Measurements from ENCODE around the gene NFATC4. TPM values are rescaled to one million over a fixed set of nuclear protein-coding genes. Genes with fewer than 3 reads are reported as not detected.

NFATC4 gene
- total RNA-seq, 1 experiment from 2014 or later: 15.1 TPM

DNA sequence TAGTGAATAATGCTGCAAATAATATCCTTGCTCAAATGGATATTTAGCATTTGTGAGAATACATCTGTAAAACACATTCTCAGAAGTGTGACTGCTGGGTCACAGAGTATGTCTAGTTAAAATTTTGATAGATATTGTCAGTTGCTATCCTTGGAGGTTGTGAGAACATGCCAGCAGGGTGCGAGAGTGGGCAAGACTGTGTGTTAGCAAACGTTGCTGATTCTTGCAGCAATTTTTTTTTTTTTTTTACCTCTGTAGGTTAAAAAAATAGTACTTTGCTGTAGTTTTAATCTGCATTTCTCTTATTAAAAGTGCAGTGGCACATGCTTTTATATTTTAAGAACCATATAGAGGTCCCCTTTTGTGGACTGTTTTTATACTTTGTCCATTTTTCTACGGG lies 26.3 kb downstream of the NFATC4 start:
- no TSS peak for BruUV-seq (replicated peaks)
- H3K4me3 ChIP-seq (ENCODE audit: low read length): no peak overlapping the region
- ATAC-seq: no peak
- H3K4me1 ChIP-seq (ENCODE audit: insufficient read depth, low read length): peaks cover 25% of the 10 kb centered on the region
- no peak overlapping the region for H2AFZ ChIP-seq (ENCODE audit: low read length)
- no peak overlapping the region for H3K4me2 ChIP-seq (ENCODE audit: low read length)
- no peaks in the 10 kb centered on the region for H4K20me1 ChIP-seq (ENCODE audit: low read length)
- H3K27me3 ChIP-seq (ENCODE audit: low read length): no peaks in the 10 kb centered on the region
- H3K27ac ChIP-seq (ENCODE audit: low read length): no peak overlapping the region
- no peak overlapping the region for H3K9ac ChIP-seq (ENCODE audit: low read length)
- DNase-seq: peak; percentile 13
- H3K79me2 ChIP-seq (ENCODE audit: low read length): no peaks in the 10 kb centered on the region
- H3K36me3 ChIP-seq (ENCODE audit: low read depth, low read length): no peaks in the 10 kb centered on the region
- H3F3A ChIP-seq (ENCODE audit: low read length, unreplicated experiment): no peaks in the 10 kb centered on the region
- H3K9me2 ChIP-seq (replicated peaks; ENCODE audit: low read length): no peaks in the 10 kb centered on the region
- POLR2A ChIA-PET (ENCODE audit: unreplicated experiment): no interaction called here
- TF ChIP-seq, protein P1, sequence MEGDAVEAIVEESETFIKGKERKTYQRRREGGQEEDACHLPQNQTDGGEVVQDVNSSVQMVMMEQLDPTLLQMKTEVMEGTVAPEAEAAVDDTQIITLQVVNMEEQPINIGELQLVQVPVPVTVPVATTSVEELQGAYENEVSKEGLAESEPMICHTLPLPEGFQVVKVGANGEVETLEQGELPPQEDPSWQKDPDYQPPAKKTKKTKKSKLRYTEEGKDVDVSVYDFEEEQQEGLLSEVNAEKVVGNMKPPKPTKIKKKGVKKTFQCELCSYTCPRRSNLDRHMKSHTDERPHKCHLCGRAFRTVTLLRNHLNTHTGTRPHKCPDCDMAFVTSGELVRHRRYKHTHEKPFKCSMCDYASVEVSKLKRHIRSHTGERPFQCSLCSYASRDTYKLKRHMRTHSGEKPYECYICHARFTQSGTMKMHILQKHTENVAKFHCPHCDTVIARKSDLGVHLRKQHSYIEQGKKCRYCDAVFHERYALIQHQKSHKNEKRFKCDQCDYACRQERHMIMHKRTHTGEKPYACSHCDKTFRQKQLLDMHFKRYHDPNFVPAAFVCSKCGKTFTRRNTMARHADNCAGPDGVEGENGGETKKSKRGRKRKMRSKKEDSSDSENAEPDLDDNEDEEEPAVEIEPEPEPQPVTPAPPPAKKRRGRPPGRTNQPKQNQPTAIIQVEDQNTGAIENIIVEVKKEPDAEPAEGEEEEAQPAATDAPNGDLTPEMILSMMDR (conservative IDR thresholded peaks at IDR 0.05; ENCODE audit: low read depth, low read length): peak; percentile 26; the same call in 1 of the 2 replicates
- TF ChIP-seq EZH2phosphoT487 (IDR thresholded peaks at IDR 0.05; ENCODE audit: borderline replicate concordance, low read length): no peak
- no peaks in the 10 kb centered on the region for H3K9me3 ChIP-seq (ENCODE audit: low read length)
- intact Hi-C loops (cut with micrococcal nuclease): loop anchor here (2.0 kb wide), 1 partner anchor 37 kb away; no protein-coding TSS in a partner anchor
- CTCF ChIA-PET: no interaction called here

DNA sequence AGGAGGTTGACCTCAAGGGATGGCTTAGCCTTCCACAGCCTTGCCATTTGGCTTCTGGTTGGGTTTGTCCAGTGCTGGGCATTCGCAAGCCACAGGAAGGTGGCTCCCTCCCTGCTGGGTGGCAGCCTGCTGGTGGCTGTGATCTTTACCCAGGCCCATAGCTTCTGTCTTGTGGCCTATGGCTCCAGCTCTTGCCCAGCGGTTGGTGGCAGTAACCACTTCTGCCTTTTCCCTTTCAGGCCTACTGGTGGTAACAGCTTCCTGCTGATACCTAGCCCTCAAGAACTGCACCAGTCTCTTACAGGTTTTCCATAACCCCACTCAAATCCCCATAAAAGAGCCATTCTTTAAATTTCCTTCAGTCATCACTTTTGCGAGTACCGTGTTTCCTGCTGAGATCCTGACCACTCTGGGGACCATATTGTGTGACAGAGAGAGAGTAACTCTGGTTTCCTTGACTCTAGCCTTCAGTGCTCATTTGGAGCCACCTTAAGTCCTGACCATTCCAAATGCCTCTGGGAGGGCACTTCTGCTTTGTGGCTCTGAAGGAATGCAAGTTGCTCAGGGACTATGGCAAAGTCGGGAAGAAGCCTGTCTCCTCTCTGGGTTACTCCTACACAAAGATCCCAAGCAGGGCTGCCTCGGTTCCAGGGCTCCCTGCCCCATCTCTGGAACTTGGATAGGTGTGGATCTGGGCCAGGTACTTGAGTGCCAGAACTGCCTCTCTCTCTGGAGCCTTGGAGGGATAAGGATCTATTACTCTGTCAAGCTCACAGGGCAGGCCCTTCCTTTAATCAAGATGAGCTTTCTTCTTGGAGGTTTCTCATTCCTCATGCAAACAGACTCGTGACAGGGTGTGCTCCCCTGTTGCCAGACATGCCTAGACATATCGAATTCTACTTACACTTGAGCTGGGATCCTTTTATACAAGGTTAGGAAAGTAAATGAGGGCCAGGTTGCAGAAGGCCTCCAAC lies 27.9 kb downstream of the NFATC4 start:
- H3K9me2 ChIP-seq (replicated peaks; ENCODE audit: low read length): no peaks in the 10 kb centered on the region
- H3K79me2 ChIP-seq (ENCODE audit: low read length): no peaks in the 10 kb centered on the region
- no peak for TF ChIP-seq EZH2phosphoT487 (IDR thresholded peaks at IDR 0.05; ENCODE audit: borderline replicate concordance, low read length)
- no peak for TF ChIP-seq EZH2 (IDR thresholded peaks at IDR 0.05; ENCODE audit: low read length, unreplicated experiment)
- TF ChIP-seq, protein P1 (conservative IDR thresholded peaks at IDR 0.05; ENCODE audit: low read depth, low read length): no peak
- DNase-seq (no peak), ATAC-seq (no peak)
- no TSS peak for BruUV-seq (replicated peaks)
- intact Hi-C loops (cut with micrococcal nuclease): loop anchor here (2.0 kb wide), 1 partner anchor 35 kb away; no protein-coding TSS in a partner anchor
- ChIA-PET POLR2A (ENCODE audit: unreplicated experiment) (no interaction called here), CTCF (no interaction called here)
- no peaks in the 10 kb centered on the region for H4K20me1 ChIP-seq (ENCODE audit: low read length)
- H3K27me3 ChIP-seq (ENCODE audit: low read length): no peaks in the 10 kb centered on the region
- H3K9ac ChIP-seq (ENCODE audit: low read length): no peak overlapping the region
- no peak overlapping the region for H3K4me3 ChIP-seq (ENCODE audit: low read length)
- no peak overlapping the region for H2AFZ ChIP-seq (ENCODE audit: low read length)
- no peak overlapping the region for H3K4me2 ChIP-seq (ENCODE audit: low read length)
- no peaks in the 10 kb centered on the region for H3F3A ChIP-seq (ENCODE audit: low read length, unreplicated experiment)
- peaks cover 25% of the 10 kb centered on the region for H3K4me1 ChIP-seq (ENCODE audit: insufficient read depth, low read length)
- no peaks in the 10 kb centered on the region for H3K36me3 ChIP-seq (ENCODE audit: low read depth, low read length)
- no peaks in the 10 kb centered on the region for H3K9me3 ChIP-seq (ENCODE audit: low read length)
- no peak overlapping the region for H3K27ac ChIP-seq (ENCODE audit: low read length)
